Tibial nerve (tissue), 4 donors: ENCODE data around the gene LRRC25. TPM values are rescaled to one million over a fixed set of nuclear protein-coding genes. Genes with fewer than 3 reads are reported as not detected.
A peak's percentile ranks its signal among the peaks of the same experiment; 100 is the strongest.

ENCODE experiments used
- DNase-seq, 2 donors: peaks; one replicate each; pipeline ENCODE4 v3.0.0-alpha.2; 2019; ENCODE audit warnings: low spot score in 2 of 2
- H3K27ac ChIP-seq, 4 donors: fragments of 200-600 bp; sonication (generic) in 3 of 4; one replicate each; pipeline ENCODE4 v1.5.1; 2017 to 2019; ENCODE audit warnings: mild to moderate bottlenecking in 1 of 4
- H3K27me3 ChIP-seq, 2 donors: fragments of 200-600 bp; sonication (generic) in 1 of 2; one replicate each; pipeline versions ENCODE4 v1.5.1 to v1.6.0; 2017 to 2019
- H3K36me3 ChIP-seq, 3 donors: fragments of 200-600 bp; sonication (generic); one replicate each; pipeline ENCODE4 v1.5.1; 2018 to 2019
- H3K4me1 ChIP-seq, 4 donors: fragments of 200-600 bp; sonication (generic) in 3 of 4; one replicate each; pipeline ENCODE4 v1.5.1; 2017 to 2019
- H3K4me3 ChIP-seq, 4 donors: fragments of 200-600 bp; sonication (generic) in 3 of 4; one replicate each; pipeline ENCODE4 v1.5.1; 2017 to 2019; ENCODE audit warnings: mild to moderate bottlenecking in 1 of 4, moderate library complexity in 1 of 4
- H3K9me3 ChIP-seq, 4 donors: fragments of 200-600 bp; sonication (generic) in 3 of 4; one replicate each; pipeline ENCODE4 v1.5.1; 2017 to 2019
- CTCF ChIP-seq, 5 experiments: fragments of 200-600 bp in 3 of 5; fragments of 450-650 bp in 2 of 5; sonication (generic) in 3 of 5; IDR thresholded peaks; one replicate each; pipeline ENCODE4 v1.5.1; 2016 to 2019; ENCODE audit warnings: antibody characterized with exemption in 5 of 5, mild to moderate bottlenecking in 3 of 5, moderate library complexity in 2 of 5
- EP300 ChIP-seq, 2 donors: sonication (generic); formaldehyde crosslinking; IDR thresholded peaks; one replicate each; pipeline ENCODE4 v1.6.1; 2017; ENCODE audit warnings: antibody characterized with exemption in 2 of 2, mild to moderate bottlenecking in 1 of 2
- POLR2A ChIP-seq, 2 donors: fragments of 450-650 bp; IDR thresholded peaks; one replicate each; pipeline ENCODE4 v1.6.1; 2017; ENCODE audit warnings: antibody characterized with exemption in 2 of 2, mild to moderate bottlenecking in 2 of 2, moderate library complexity in 2 of 2
- WGBS, 2 donors: methylation state at CpG; one replicate each; pipeline ENCODE4 v1.1.5; 2018; 5-methylcytosine and 5-hydroxymethylcytosine counted together
- total RNA-seq, 4 donors: library from RNA; depleted of rRNA; stranded (reverse); fragments of >200 nt; gene quantifications; one replicate each; pipeline ENCODE4 v1.1.0, GENCODE V29; 2016

The LRRC25 gene
- total RNA-seq, 4 donors from 2014 or later, result 9.0 to 13.8 (median 9.8) TPM

- H3K4me1 ChIP-seq, result peaks cover 0 to 23% (median 5%) of the 10 kb centered on the region in 4 donors
- no peak for TF ChIP-seq EP300 (IDR thresholded peaks at IDR 0.05)
- no peak for TF ChIP-seq POLR2A (IDR thresholded peaks at IDR 0.05)
- no peak for TF ChIP-seq CTCF (IDR thresholded peaks at IDR 0.05)
- WGBS, 2 donors, result 51 to 52% methylated on average over 23 to 28 of the region's 37 CpGs
- DNase-seq, result no peak
- H3K4me3 ChIP-seq, result peak overlapping the region; percentile 5 to 45 (median 22)
- no peak overlapping the region for H3K27ac ChIP-seq
- H3K9me3 ChIP-seq, result no peaks in the 10 kb centered on the region
- no peaks in the 10 kb centered on the region for H3K36me3 ChIP-seq
- H3K27me3 ChIP-seq, result peaks cover 0 to 20% of the 10 kb centered on the region in 2 donors
These were observed 766 bp downstream of the LRRC25 start for GRCh38 chr19:18396471-18397241.

GRCh38 chr19:18393836-18394235 lies 3.6 kb downstream of the LRRC25 start:
- Histone ChIP-seq H3K27me3 (peaks cover 0 to 20% of the 10 kb centered on the region in 2 donors), H3K36me3 (no peaks in the 10 kb centered on the region), H3K4me1 (peaks cover 0 to 23% (median 6%) of the 10 kb centered on the region in 4 donors), H3K27ac (peak overlapping the region in 1 of 4 donors; percentile 36), H3K9me3 (no peaks in the 10 kb centered on the region), H3K4me3 (peak overlapping the region in 1 of 4 donors; percentile 24)
- 45 to 48% methylated on average over 7 of the region's 7 CpGs for WGBS, 2 donors
- no peak for DNase-seq
- TF ChIP-seq CTCF (IDR thresholded peaks at IDR 0.05), result no peak
- peak in 1 of 2 donors; percentile 8 for TF ChIP-seq POLR2A (IDR thresholded peaks at IDR 0.05)
- peak in 1 of 2 donors; percentile 49 for TF ChIP-seq EP300 (IDR thresholded peaks at IDR 0.05)

- TF ChIP-seq POLR2A (IDR thresholded peaks at IDR 0.05), result no peak
- no peak for TF ChIP-seq EP300 (IDR thresholded peaks at IDR 0.05)
- no peak for TF ChIP-seq CTCF (IDR thresholded peaks at IDR 0.05)
- Histone ChIP-seq H3K27me3 (peaks cover 0 to 12% of the 10 kb centered on the region in 2 donors), H3K27ac (peak overlapping the region in 2 of 4 donors; percentile 26 to 61), H3K36me3 (no peaks in the 10 kb centered on the region), H3K4me3 (no peak overlapping the region), H3K9me3 (no peaks in the 10 kb centered on the region), H3K4me1 (peaks cover 0 to 24% (median 12%) of the 10 kb centered on the region in 4 donors)
- WGBS, 2 donors, result 62 to 76% methylated on average over 5 of the region's 5 CpGs
- no peak for DNase-seq
These were observed 4.5 kb downstream of the LRRC25 start for GRCh38 chr19:18392926-18393325.

- Histone ChIP-seq H3K27ac (peak overlapping the region in 2 of 4 donors; percentile 26 to 61), H3K4me3 (no peak overlapping the region), H3K4me1 (peaks cover 0 to 22% (median 13%) of the 10 kb centered on the region in 4 donors), H3K9me3 (no peaks in the 10 kb centered on the region), H3K27me3 (peaks cover 0 to 7% of the 10 kb centered on the region in 2 donors), H3K36me3 (no peaks in the 10 kb centered on the region)
- DNase-seq, result peak; percentile 27 to 36
- 49 to 56% methylated on average over 11 of the region's 11 CpGs for WGBS, 2 donors
- TF ChIP-seq CTCF (IDR thresholded peaks at IDR 0.05) (no peak), POLR2A (IDR thresholded peaks at IDR 0.05) (no peak), EP300 (IDR thresholded peaks at IDR 0.05) (no peak)
These were observed 5.0 kb downstream of the LRRC25 start for GRCh38 chr19:18392417-18392816.

GRCh38 chr19:18391509-18392075 lies 5.8 kb downstream of the LRRC25 start:
- WGBS, 2 donors, result 71 to 81% methylated on average over 7 to 8 of the region's 9 CpGs
- DNase-seq, result no peak
- Histone ChIP-seq H3K36me3 (no peaks in the 10 kb centered on the region), H3K27me3 (no peaks in the 10 kb centered on the region), H3K27ac (no peak overlapping the region), H3K9me3 (no peaks in the 10 kb centered on the region), H3K4me3 (no peak overlapping the region), H3K4me1 (peaks cover 0 to 22% (median 13%) of the 10 kb centered on the region in 4 donors)
- TF ChIP-seq CTCF (IDR thresholded peaks at IDR 0.05), result no peak
- TF ChIP-seq POLR2A (IDR thresholded peaks at IDR 0.05), result no peak
- no peak for TF ChIP-seq EP300 (IDR thresholded peaks at IDR 0.05)
